ENCODE results near the gene TGM2. TPM values are rescaled to one million over a fixed set of nuclear protein-coding genes. Genes with fewer than 3 reads are reported as not detected.

Gene TGM2
- total RNA-seq, 4 donors from 2014 or later, result 2.8 to 33.2 (median 11.5) TPM

DNA sequence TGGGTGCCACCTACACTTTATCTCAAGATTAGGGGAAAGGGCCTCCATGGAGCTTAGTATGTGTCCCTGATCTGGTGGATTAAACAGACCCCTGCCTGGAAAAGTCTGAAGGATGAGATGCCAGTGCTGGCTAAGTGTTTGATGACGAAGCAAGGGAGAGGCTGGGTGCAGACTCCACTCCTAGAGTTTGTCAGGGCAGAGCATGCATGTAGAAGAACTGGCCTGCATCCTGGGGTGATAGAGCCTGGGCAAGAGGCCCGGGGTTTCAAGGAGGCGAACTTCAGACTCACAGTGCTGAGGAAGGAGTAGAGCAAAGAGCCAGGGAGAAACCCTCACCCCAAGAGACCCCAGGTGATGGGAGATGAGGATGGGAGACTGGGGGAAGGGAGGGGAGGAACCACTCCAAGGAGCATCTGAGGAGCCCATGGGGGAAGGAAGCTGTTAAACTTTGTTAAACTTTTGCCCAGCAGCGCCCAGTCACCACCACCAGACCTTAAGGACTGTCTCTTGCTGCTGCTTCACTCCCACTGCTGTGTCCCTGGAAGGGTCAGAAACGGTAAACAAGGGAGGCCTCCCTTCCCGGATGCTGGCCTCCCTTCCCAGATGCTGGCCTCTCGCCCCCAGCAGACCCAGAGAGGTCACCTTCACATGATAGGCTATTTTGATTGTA, 69.9 kb downstream of the TGM2 start:
- Histone ChIP-seq H3K9me3 (no peaks in the 10 kb centered on the region), H3K27ac (peak overlapping the region; percentile 9 to 45 (median 30)), H3K4me3 (no peak overlapping the region), H3K27me3 (no peaks in the 10 kb centered on the region), H3K36me3 (peaks cover 0 to 29% (median 0%) of the 10 kb centered on the region in 3 donors), H3K4me1 (peaks cover 15 to 47% (median 17%) of the 10 kb centered on the region in 3 donors)
- intact Hi-C loops (cut with DNase I), result no loop called here
- no peak for DNase-seq
- 76 to 87% methylated on average over 5 to 6 of the region's 7 CpGs for WGBS, 2 donors
- TF ChIP-seq POLR2A (IDR thresholded peaks at IDR 0.05), result no peak
- TF ChIP-seq, protein P1, sequence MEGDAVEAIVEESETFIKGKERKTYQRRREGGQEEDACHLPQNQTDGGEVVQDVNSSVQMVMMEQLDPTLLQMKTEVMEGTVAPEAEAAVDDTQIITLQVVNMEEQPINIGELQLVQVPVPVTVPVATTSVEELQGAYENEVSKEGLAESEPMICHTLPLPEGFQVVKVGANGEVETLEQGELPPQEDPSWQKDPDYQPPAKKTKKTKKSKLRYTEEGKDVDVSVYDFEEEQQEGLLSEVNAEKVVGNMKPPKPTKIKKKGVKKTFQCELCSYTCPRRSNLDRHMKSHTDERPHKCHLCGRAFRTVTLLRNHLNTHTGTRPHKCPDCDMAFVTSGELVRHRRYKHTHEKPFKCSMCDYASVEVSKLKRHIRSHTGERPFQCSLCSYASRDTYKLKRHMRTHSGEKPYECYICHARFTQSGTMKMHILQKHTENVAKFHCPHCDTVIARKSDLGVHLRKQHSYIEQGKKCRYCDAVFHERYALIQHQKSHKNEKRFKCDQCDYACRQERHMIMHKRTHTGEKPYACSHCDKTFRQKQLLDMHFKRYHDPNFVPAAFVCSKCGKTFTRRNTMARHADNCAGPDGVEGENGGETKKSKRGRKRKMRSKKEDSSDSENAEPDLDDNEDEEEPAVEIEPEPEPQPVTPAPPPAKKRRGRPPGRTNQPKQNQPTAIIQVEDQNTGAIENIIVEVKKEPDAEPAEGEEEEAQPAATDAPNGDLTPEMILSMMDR (IDR thresholded peaks at IDR 0.05), result no peak

GRCh38 chr20:38094373-38094891, 70.6 kb downstream of the TGM2 start:
- WGBS, 2 donors, result 54 to 58% methylated on average over 1 of the region's 1 CpG
- intact Hi-C loops (cut with DNase I), result no loop called here
- DNase-seq, result no peak

DNA sequence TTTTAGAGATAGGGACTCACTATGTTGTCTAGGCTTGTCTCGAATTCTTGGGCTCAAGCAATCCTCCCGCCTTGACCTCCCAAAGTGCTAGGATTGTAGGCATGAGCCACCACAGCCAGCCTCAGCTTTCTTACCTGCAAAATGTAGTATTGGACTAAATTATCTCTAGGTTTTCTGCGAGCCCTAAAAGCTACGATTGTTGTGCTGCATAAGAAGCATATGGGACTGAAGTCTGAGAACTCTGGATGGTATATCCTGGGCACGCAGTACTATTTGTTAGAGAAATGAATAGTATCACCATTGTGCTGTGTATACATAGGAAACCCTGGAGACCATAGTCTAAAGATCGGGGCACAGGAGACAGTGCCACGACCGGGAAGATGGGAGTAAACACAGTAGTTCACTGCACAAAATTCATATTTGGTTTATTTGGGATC, 71.4 kb downstream of the TGM2 start:
- peaks cover 15 to 47% (median 17%) of the 10 kb centered on the region in 3 donors for H3K4me1 ChIP-seq
- no peak overlapping the region for H3K27ac ChIP-seq
- no peak for DNase-seq
- H3K36me3 ChIP-seq, result peaks cover 0 to 44% (median 8%) of the 10 kb centered on the region in 3 donors
- WGBS, 2 donors, result 83 to 95% methylated on average over 8 of the region's 8 CpGs
- TF ChIP-seq, protein P1 (IDR thresholded peaks at IDR 0.05), result no peak
- no peak for TF ChIP-seq POLR2A (IDR thresholded peaks at IDR 0.05)
- H3K27me3 ChIP-seq, result no peaks in the 10 kb centered on the region
- no peak overlapping the region for H3K4me3 ChIP-seq
- H3K9me3 ChIP-seq, result no peaks in the 10 kb centered on the region
- intact Hi-C loops (cut with DNase I), result no loop called here

More at GRCh38 chr20:38094373-38094891, 70.6 kb downstream of the TGM2 start:
- Histone ChIP-seq H3K4me3 (no peak overlapping the region), H3K4me1 (peaks cover 15 to 47% (median 17%) of the 10 kb centered on the region in 3 donors), H3K27ac (peak overlapping the region; percentile 9 to 45 (median 30)), H3K9me3 (no peaks in the 10 kb centered on the region), H3K36me3 (peaks cover 0 to 36% (median 7%) of the 10 kb centered on the region in 3 donors), H3K27me3 (no peaks in the 10 kb centered on the region)
- no peak for TF ChIP-seq POLR2A (IDR thresholded peaks at IDR 0.05)
- TF ChIP-seq, protein P1 (IDR thresholded peaks at IDR 0.05), result no peak

DNA sequence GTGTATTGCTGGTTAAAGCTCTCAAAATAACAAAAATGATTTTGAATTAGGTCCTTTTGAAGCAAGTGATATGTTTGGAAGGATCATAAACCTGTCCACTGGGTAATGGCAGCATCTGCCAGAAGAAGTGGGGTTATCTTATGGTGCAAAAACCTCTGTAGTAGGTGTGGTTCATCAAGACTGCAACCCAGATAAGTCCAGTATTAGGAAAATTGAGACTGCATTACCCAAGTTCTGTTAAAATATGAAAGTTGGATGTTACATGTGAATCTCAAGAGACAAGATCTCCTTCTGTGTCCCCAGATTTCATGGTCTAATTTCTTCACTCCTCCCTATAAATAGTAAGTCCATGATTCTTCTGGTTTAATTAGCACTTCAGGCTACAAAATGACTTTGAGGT, 72.2 kb downstream of the TGM2 start:
- Histone ChIP-seq H3K4me3 (no peak overlapping the region), H3K9me3 (no peaks in the 10 kb centered on the region), H3K4me1 (peaks cover 15 to 47% (median 17%) of the 10 kb centered on the region in 3 donors), H3K27me3 (no peaks in the 10 kb centered on the region), H3K36me3 (peaks cover 1 to 51% (median 8%) of the 10 kb centered on the region in 3 donors), H3K27ac (peak overlapping the region in 3 of 4 donors; percentile 43 to 73 (median 57))
- TF ChIP-seq POLR2A (IDR thresholded peaks at IDR 0.05), result no peak
- TF ChIP-seq, protein P1 (IDR thresholded peaks at IDR 0.05), result no peak
- intact Hi-C loops (cut with DNase I), result no loop called here
- no peak for DNase-seq

GRCh38 chr20:38092260-38092857, 72.7 kb downstream of the TGM2 start:
- peak overlapping the region in 3 of 4 donors; percentile 43 to 73 (median 57) for H3K27ac ChIP-seq
- peaks cover 3 to 56% (median 8%) of the 10 kb centered on the region in 3 donors for H3K36me3 ChIP-seq
- WGBS, 2 donors, result 89% methylated on average over 12 of the region's 12 CpGs
- peaks cover 15 to 47% (median 17%) of the 10 kb centered on the region in 3 donors for H3K4me1 ChIP-seq
- no peak overlapping the region for H3K4me3 ChIP-seq
- no peaks in the 10 kb centered on the region for H3K9me3 ChIP-seq
- no peak for DNase-seq
- intact Hi-C loops (cut with DNase I), result no loop called here
- no peaks in the 10 kb centered on the region for H3K27me3 ChIP-seq
- TF ChIP-seq, protein P1 (IDR thresholded peaks at IDR 0.05), result no peak
- no peak for TF ChIP-seq POLR2A (IDR thresholded peaks at IDR 0.05)

All from esophagus squamous epithelium (tissue), 5 donors.